ENCODE results near the gene SELENOV.

The SELENOV gene

GRCh38 chr19:39524495-39524894 is 9.6 kb downstream of the SELENOV start:
- DNase-seq, result no peak

DNA sequence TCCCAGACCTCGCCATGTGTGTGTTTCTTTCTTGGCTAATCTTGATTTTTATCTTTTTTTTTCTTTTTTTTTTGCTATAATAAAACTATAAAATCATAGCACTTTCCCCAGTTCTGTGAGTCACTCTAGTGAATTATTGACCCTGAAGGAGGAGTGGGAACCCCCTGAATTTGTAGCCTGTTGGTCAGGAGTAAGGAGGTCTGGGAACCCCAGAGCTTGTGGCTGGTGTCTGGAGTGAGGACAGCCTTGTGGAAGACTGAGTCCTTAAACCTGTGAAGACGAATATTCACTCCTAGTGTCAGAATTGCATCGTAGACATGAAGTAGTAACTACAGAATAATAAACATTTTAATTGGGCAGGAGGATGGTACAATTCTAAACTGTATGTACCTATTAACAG is 10.3 kb downstream of the SELENOV start:
- DNase-seq, result no peak

DNA sequence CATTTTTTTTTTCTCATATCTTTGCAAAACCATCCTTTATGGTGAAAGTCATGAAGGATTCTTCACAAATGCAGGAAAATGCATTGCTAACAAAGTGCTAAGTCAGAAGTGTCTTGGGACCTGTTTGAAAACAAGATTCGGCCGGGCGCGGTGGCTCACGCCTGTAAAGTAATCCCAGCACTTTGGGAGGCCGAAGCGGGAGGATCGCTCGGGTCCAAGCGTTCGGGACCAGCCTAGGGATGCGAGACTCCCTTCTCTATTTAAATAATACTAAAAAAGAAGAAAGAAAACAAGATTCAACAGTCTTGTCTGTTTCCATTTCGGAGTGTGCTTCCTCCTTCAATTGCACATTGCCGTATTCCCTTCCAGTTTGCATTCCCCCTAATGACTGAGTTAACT is 16.9 kb downstream of the SELENOV start:
- DNase-seq, result no peak

DNA sequence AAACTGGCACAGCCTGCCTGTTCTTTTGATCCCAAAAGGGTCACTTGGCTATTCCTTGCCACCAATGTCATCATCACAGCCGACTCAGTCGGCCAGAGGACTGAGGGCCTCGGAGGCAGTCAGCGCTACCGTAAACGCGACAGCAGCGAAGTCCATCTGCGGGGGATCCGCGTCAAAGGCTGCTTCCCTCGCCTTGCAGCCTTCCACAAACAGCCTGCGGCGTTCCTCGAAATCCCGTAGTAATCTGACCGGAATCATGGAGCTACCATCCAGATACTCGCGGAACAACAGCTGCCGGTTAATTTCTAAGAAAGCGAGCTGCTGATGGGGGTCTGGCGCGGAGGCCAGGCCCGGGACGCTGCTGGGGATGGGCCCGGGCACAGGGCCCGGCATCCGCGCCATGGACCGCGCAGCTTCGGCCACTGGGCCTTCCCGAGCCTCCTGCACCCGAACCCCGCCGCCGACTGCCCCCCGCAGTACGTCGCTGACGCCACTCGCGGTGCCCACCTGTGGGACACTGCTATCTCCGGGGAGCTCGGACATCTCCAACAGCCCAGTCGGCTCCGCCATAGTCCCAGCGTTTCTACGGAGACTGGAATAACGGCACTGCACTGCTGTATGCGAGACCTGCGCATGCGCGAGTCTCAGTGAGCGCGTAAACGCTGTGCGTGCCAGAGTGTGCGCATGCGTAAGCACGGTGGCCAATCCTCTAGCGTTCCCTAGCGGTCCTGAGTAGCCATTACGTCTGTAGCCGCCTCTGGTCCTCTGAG is 17.5 kb downstream of the SELENOV start, which contains the start of gene EID2B:
Gene EID2B, minus strand, starts transcription at position 620 of the 770 bp plus-strand sequence. Its CDS starts 50 bp downstream, at position 570.
- peak; percentile 95 for DNase-seq

GRCh38 chr19:39533003-39533512 is 18.1 kb downstream of the SELENOV start:
- DNase-seq, result no peak

DNA sequence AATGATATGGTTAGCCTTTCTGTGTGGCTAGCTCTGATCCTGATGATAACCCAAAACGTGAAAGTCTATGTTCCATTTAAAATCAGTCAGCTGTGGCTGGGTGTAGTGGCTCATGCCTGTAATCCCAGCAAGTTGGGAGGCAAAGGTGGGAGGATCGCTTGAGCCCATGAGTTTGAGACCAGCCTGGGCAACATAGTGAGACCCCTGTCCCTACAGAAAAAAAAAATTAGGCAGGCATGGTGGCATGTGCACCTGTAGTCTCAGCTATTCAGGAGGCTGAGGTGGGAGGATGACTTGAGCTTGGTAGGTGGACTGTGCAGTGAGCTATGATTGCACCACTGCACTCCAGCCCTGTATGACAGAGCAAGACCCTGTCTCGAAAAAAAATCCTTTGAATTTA is 18.9 kb downstream of the SELENOV start:
- no peak for DNase-seq

GRCh38 chr19:39539165-39539517 is 24.2 kb downstream of the SELENOV start:
- DNase-seq, result no peak

DNA sequence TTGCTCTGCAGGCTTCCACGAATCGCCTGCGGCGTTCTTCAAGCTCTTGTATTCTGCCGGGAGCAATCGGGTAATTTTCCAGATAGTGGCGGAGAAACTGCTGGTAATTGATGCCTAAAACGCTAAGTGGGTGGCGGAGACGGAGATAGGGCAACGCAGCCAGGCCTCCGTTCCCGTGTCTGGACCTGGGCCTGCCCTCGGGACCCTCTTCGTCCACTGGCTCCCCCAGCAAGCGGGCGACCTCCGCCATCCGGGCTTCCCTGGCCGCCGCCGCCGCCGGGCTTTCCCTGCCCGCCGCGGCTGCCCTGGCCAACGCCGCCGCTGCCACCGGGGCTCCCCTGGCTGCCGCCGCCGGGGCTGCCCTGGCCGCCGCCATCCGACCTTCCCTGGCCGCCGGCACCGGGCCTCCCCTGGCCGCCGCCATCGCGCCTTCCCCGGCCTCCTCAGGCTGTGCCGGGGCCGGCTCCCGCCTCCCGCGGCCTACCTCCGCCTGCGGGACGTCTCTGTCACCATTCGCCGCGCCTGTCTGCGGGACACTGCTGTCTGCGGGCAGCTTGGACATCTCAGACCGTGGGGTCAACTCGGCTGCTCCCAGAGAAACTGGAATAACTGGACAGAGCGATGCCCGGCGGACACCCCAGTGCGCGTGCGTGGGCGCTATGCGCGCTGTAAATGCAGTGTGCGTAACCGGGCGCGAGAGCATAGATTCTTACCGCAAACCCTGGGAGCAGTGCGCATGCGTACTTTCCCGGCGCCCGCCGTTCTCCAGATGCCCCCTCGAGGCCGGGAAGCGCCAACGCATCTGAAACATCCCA is 24.8 kb downstream of the SELENOV start, which contains the start of gene EID2:
Gene EID2, minus strand, starts transcription at position 644 of the 815 bp plus-strand sequence. Its CDS starts 82 bp downstream, at position 562.
- DNase-seq, result peak; percentile 97

GRCh38 chr19:39540333-39540673 is 25.4 kb downstream of the SELENOV start:
- no peak for DNase-seq

GRCh38 chr19:39542206-39542605 is 27.3 kb downstream of the SELENOV start:
- peak; percentile 37 for DNase-seq

GRCh38 chr19:39543477-39543857 is 28.5 kb downstream of the SELENOV start:
- peak; percentile 43 for DNase-seq

- peak; percentile 57 for DNase-seq
Observed at GRCh38 chr19:39544226-39544903, 29.4 kb downstream of the SELENOV start.

GRCh38 chr19:39544911-39545310 is 30.0 kb downstream of the SELENOV start:
- DNase-seq, result no peak

DNA sequence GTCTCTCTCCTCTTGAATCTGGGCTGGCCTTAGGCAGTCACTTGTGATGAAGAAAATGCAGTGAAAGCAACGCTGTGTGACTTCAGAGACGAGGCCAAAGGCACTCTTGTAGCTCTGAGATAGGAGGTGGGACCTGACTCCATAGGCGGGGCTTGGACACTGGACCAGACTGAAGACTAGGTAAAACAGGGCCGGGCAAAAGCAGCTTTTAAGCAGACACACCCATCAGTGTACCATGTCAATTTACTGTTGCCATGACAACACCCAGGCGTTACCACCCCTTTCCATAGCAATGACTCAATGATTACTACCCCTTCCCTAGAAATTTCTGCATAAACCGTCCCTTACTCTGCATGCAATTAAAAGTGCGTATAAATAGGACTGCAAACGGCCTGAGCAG is 31.7 kb downstream of the SELENOV start:
- no peak for DNase-seq

- no peak for DNase-seq
Observed at GRCh38 chr19:39550197-39550596, 35.3 kb downstream of the SELENOV start.

DNA sequence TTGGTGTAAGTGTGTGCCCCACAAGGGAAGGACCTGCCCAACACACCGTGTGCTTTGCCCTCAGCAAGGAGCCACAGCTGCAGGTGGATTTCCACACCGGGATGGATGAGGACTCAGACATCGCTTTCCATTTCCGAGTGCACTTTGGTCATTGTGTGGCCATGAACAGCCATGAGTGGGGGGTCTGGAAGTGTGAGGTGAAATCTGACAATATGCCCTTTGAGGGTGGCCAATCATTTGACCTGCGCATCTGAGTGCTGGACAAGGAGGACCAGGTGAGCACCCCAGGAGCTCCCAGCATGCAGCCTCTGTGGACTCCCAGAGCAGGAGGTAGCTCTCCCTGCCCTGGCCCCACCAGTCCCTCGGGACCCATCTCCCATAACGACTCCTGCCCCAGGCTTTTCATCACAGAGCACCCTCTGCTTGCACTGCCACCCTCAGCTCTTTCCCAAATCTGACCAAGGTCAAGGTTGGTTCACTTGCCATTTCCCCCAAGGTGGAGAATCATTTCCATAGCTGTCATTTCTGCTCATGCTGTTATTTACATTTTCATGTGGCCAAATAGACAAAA is 38.2 kb downstream of the SELENOV start:
- no peak for DNase-seq

DNA sequence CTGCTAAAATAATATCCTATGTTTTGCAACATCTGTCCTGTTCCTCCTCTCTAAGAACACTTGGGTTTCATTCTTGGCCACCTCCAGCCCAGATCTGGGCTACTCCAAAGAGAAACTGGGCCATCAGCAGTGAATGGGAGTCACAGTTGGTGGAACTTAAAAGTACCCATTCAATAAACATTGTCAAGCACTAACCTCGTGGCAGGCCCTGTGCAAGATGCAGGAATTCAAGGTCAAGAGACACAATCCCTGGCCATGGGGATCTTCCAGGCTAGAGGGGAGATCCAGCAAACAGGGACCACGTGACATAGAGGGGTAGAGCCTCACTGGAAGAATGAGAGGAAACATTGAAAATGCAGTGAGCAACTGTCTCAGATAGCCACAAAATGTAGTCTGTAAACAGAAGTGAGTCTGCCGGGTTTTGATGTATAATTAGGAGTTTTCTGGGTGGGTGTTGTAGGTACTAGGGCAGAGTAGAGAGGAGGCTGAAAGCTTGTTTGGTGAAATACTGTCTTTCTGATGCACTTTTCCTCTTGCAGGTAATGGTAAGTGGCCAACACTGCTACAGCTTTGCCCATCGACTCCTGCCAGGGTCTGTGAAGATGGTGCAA is 39.9 kb downstream of the SELENOV start:
- DNase-seq, result no peak

GRCh38 chr19:39555883-39556282 is 40.9 kb downstream of the SELENOV start:
- DNase-seq, result no peak

DNA sequence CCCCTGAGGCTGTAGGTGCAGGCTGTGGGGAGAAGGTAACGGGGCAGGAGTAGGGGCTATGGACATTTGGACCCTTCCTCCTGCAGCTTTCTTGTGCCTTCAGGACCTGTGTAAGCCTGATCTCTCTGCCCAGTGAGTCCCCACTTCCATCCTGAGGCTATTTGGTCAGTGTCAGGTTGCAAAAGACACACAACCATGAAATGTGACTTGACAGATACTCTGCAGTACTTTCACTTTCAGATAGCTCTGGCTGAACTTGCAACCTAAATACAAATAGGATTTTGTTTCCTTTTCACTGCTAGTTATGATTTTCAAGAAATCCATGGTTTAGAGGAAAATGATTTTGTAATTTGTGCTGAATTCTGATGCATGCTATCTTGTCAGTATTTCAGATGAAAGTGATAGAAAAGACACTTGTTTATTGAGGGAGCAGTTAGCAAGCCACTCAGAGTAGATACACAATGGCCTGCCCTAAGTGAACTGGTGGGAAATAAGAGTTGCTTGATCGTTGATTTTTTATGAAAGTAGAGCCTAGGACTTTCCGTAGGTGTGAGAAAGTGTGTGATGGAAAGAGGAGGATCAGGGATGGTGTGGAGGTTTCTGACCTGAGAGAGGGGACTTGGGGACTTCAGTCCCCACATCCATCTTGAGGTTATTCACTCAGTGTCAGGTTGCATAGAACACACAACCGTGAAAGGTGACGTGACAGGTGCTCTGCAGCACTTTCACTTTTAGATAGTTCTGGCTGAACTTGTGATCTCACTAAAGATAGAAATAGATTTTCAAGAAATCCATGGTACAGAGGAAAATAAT is 43.1 kb downstream of the SELENOV start:
- DNase-seq, result no peak

GRCh38 chr19:39558624-39559117 is 43.7 kb downstream of the SELENOV start:
- no peak for DNase-seq

DNA sequence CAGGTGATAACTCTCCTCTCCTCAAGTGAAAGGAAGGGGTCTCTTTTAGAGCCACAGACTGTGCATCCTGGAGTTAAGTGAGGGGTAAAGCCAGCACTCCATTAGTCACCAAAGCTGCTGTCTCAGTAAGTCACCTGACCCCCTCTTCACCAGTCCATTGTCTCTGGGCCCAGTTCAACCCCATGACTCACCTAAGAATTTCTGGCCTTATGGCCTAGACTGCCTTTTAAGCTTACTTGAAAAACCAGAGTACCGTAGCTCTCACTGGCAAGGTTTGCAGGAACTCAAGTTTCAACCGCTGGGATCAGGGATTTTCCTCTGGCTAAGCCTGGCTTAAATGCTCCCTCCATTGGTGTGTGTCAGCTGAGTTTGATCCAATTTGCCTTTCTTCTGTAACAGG is 48.5 kb downstream of the SELENOV start:
- DNase-seq, result no peak

All from activated CD8-positive, alpha-beta memory T cell treated with anti-CD3 and anti-CD28 coated beads for 24 hours (primary cell).